SK-N-DZ (cell line): ENCODE data around the gene TRIML1. TPM values are rescaled to one million over a fixed set of nuclear protein-coding genes. Genes with fewer than 3 reads are reported as not detected.

ENCODE experiments used
- DNase-seq: peaks from one replicate; pipeline ENCODE4 v3.0.0-alpha.2; 2015; ENCODE audit warnings: low spot score
- polyA plus RNA-seq, 2 experiments: library from polyadenylated mRNA; depleted of rRNA; stranded (reverse); fragments of >200 nt; gene quantifications; 2 replicates each; pipeline ENCODE4 v1.2.3, GENCODE V29; 2014

The TRIML1 gene
- polyA plus RNA-seq (2014; cell fraction: cytosol; rRNA removed), result not detected in 2 replicates
- not detected in 2 replicates for polyA plus RNA-seq (2014; cell fraction: nucleus; rRNA removed)

GRCh38 chr4:188139141-188139540, at the start of gene TRIML1:
Gene TRIML1 (plus strand): TSS chr4:188139441. CDS start chr4:188139559, 118 bp downstream.
- no peak for DNase-seq

- no peak for DNase-seq
These were observed 46.4 kb upstream of the TRIML1 start for GRCh38 chr4:188092824-188093223.

GRCh38 chr4:188106454-188106853, 32.8 kb upstream of the TRIML1 start:
- no peak for DNase-seq

GRCh38 chr4:188107931-188108843, 31.1 kb upstream of the TRIML1 start:
- DNase-seq, result no peak

- DNase-seq, result no peak
These were observed 30.0 kb upstream of the TRIML1 start, which contains the start of gene TRIML2 for GRCh38 chr4:188109157-188109755. Gene TRIML2 (minus strand): TSS chr4:188109603. CDS start chr4:188105368, 4,235 bp downstream.

- no peak for DNase-seq
These were observed 29.2 kb upstream of the TRIML1 start for GRCh38 chr4:188110036-188110435.

GRCh38 chr4:188110741-188111471, 28.3 kb upstream of the TRIML1 start:
- DNase-seq, result no peak

- DNase-seq, result no peak
These were observed 27.3 kb upstream of the TRIML1 start for GRCh38 chr4:188111955-188112354.

- no peak for DNase-seq
These were observed 26.1 kb upstream of the TRIML1 start for GRCh38 chr4:188113156-188113555.

- no peak for DNase-seq
These were observed 21.5 kb upstream of the TRIML1 start for GRCh38 chr4:188117631-188118324.

GRCh38 chr4:188121530-188121929, 17.7 kb upstream of the TRIML1 start:
- no peak for DNase-seq

GRCh38 chr4:188127214-188127874, 11.9 kb upstream of the TRIML1 start:
- DNase-seq, result no peak

GRCh38 chr4:188130355-188130754, 8.9 kb upstream of the TRIML1 start:
- DNase-seq, result no peak

GRCh38 chr4:188132232-188132631, 7.0 kb upstream of the TRIML1 start:
- no peak for DNase-seq

GRCh38 chr4:188138227-188138626, 1.0 kb upstream of the TRIML1 start:
- no peak for DNase-seq

- DNase-seq, result no peak
These were observed 430 bp downstream of the TRIML1 start for GRCh38 chr4:188139671-188140070.

- DNase-seq, result no peak
These were observed 4.5 kb downstream of the TRIML1 start for GRCh38 chr4:188143731-188144130.

- no peak for DNase-seq
These were observed 6.4 kb downstream of the TRIML1 start for GRCh38 chr4:188145601-188146000.

GRCh38 chr4:188146618-188147017, 7.4 kb downstream of the TRIML1 start:
- DNase-seq, result no peak

- no peak for DNase-seq
These were observed 7.9 kb downstream of the TRIML1 start for GRCh38 chr4:188147176-188147575.

- DNase-seq, result no peak
These were observed 8.5 kb downstream of the TRIML1 start for GRCh38 chr4:188147776-188148175.
